ENCODE data around the gene ELK4. TPM values are rescaled to one million over a fixed set of nuclear protein-coding genes. Genes with fewer than 3 reads are reported as not detected.

Gene ELK4
- total and polyA plus RNA-seq, 2 of the 4 experiments (the other 2 are of a cell fraction): 4.6 to 11.3 TPM

DNA sequence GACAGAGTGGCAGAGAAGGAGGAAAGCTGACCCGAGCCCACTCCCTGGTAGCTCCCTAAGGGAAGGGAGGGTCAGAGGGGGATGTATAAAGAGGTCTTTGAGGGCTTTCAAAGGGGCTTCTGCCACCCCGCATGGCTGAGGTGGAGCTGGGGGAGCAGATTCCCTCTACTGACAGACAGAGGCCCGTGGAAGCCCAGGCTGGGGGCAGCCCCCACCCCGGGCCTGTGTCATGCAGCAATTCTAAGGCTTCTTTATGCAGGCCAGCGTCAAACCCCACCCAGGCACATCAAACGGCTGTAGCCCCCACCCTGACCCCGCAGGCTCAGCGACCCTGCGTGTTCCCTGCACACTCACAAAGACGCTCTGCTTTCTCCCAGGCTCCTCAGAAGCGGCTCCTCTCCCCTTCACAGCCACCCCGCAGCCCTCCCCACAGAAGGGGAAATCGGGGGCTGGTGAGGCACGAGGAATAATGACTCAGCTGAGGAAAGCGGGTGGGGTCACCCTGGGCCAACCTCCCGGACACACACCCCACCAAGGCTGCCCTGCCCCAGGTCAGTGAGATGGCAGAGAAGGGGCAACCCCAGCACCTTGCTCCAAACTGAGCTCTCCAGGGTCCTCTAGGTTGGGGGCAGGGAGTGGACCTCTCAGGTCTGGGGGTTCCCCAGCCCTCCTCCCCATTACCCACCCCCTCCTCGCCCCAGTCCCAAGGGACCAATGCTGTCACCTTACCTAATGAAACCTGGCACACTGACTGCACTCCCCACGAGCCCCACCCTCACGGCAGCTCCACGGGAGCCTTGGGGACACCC is 37.7 kb upstream of the ELK4 start:
- Histone ChIP-seq H3K79me1 (ENCODE audit: low read depth in 1 of 2, low read length in 2 of 2) (0 out of 4 replicates have a peak, but pooled peaks cover 0 to 2% of the 10 kb centered on the region in 2 experiments), H3K27ac (ENCODE audit: insufficient read depth, low read length) (no peak overlapping the region), H2BK20ac (ENCODE audit: low read depth, low read length) (no peak overlapping the region), H3K27me3 (ENCODE audit: control insufficient read depth, insufficient read depth, low read length) (no peaks in the 10 kb centered on the region), H3K9me3 (ENCODE audit: control insufficient read depth, insufficient read depth, low read length) (no peaks in the 10 kb centered on the region), H3K4me1 (ENCODE audit: control insufficient read depth, insufficient read depth, low read length) (peaks cover 6% of the 10 kb centered on the region; the same call in 1 of the 2 replicates), H3K9me1 (ENCODE audit: insufficient read depth, low read length) (no peaks in the 10 kb centered on the region; the same call in 1 of the 2 replicates), H4K91ac (ENCODE audit: insufficient read depth, low read depth, low read length) (no peak overlapping the region), H4K20me1 (ENCODE audit: insufficient read depth, low read length) (no peaks in the 10 kb centered on the region), H4K8ac (ENCODE audit: low read depth in 2 of 2, low read length in 2 of 2) (no peak overlapping the region), H3K56ac (ENCODE audit: extremely low read depth, insufficient read depth, low read length) (no peak overlapping the region), H4K5ac (ENCODE audit: low read depth, low read length) (no peak overlapping the region), H3K23ac (ENCODE audit: low read depth, low read length) (no peak overlapping the region), H2BK15ac (ENCODE audit: low read depth, low read length) (no peak overlapping the region), H3K4me2 (ENCODE audit: low read depth, low read length) (no peak overlapping the region), H2BK5ac (ENCODE audit: low read depth, low read length, poor library complexity, severe bottlenecking) (no peak overlapping the region), H3K9ac (ENCODE audit: low read depth, low read length) (no peak overlapping the region), H2AFZ (replicated peaks; ENCODE audit: low read length, poor library complexity) (peak overlapping the region; percentile 72), H2BK120ac (ENCODE audit: low read depth, low read length) (no peak overlapping the region), H3K4me3 (ENCODE audit: insufficient read depth, low read depth, low read length) (no peak overlapping the region), H3K36me3 (ENCODE audit: control insufficient read depth, insufficient read depth, low read length) (no peaks in the 10 kb centered on the region), H3K14ac (replicated peaks; ENCODE audit: low read depth, low read length) (no peak overlapping the region), H2AK5ac (ENCODE audit: low read depth, low read length) (no peak overlapping the region), H3K4ac (ENCODE audit: low read depth, low read length) (no peak overlapping the region), H2AK9ac (replicated peaks; ENCODE audit: low read depth, low read length, poor library complexity) (peak overlapping the region; percentile 34), H3K18ac (ENCODE audit: low read depth, low read length) (no peak overlapping the region)
- dilution Hi-C loops (cut with HindIII; ENCODE audit: low sequenced_read_pairs, unreplicated experiment) (no loop called here), intact Hi-C loops (cut with micrococcal nuclease) (no loop called here), in situ Hi-C loops (cut with MboI; ENCODE audit: low sequenced_read_pairs) (loop anchor here (5.0 to 25.0 kb wide), 3 partner anchors 38 to 443 kb away; partner anchors contain the start of gene AVPR1B)
- no TSS peak for BruUV-seq (replicated peaks)
- ATAC-seq (ENCODE audit: low read depth) (no peak), DNase-seq (no peak)
- CTCF ChIA-PET: interaction anchor here (1.1 to 2.2 kb wide), 2 partner anchors 11 kb away, joined by 3 to 9 read pairs; no protein-coding TSS in a partner anchor
- TF ChIP-seq NFE2L2 (IDR thresholded peaks at IDR 0.05; ENCODE audit: low read depth, low read length): no peak
- TF ChIP-seq ELK1 (IDR thresholded peaks at IDR 0.05; ENCODE audit: borderline replicate concordance, low read depth, low read length): no peak
- no peak for TF ChIP-seq RFX5 (IDR thresholded peaks at IDR 0.05; ENCODE audit: low read depth, low read length)
- TF ChIP-seq RAD21 (IDR thresholded peaks at IDR 0.05; ENCODE audit: low read length): no peak
- TF ChIP-seq MAZ (IDR thresholded peaks at IDR 0.05; ENCODE audit: borderline replicate concordance, low read depth, low read length): no peak
- TF ChIP-seq CEBPB (IDR thresholded peaks at IDR 0.05; ENCODE audit: low read depth, low read length): no peak
- TF ChIP-seq CHD1 (IDR thresholded peaks at IDR 0.05; ENCODE audit: low read depth, low read length): no peak
- TF ChIP-seq POLR2A (IDR thresholded peaks at IDR 0.05; ENCODE audit: low read depth, low read length): no peak
- TF ChIP-seq BHLHE40 (IDR thresholded peaks at IDR 0.05; ENCODE audit: low read depth, low read length): no peak
- no peak for TF ChIP-seq SMC3 (IDR thresholded peaks at IDR 0.05; ENCODE audit: low read depth, low read length)
- TF ChIP-seq USF2 (IDR thresholded peaks at IDR 0.05; ENCODE audit: low read depth, low read length): no peak
- WGBS, 2 experiments (ENCODE audit: extremely low coverage in 2 of 2, insufficient read length in 1 of 2): no CpG with 5 or more reads among the region's 20 CpGs
- POLR2A ChIA-PET (ENCODE audit: unreplicated experiment): no interaction called here
